T-helper 1 cell treated with Interleukin-12 subunit alpha and Interleukin-12 subunit beta and Interleukin-4 antibody, amounts not matched to agents 30 μg/mL and 1 μg/mL, for 36 hours (primary cell): ENCODE data around the gene AMBRA1.

Experiments
- H3K27ac Mint-ChIP-seq: one replicate; pipeline ENCODE4 v1.8.0; 2021; ENCODE audit warnings: mild to moderate bottlenecking, mixed read lengths
- H3K27me3 Mint-ChIP-seq: one replicate; pipeline ENCODE4 v1.8.0; 2021; ENCODE audit warnings: low read depth, mixed read lengths
- H3K36me3 Mint-ChIP-seq: one replicate; pipeline ENCODE4 v1.8.0; 2021; ENCODE audit warnings: low read depth, mixed read lengths
- H3K4me1 Mint-ChIP-seq: one replicate; pipeline ENCODE4 v1.8.0; 2021; ENCODE audit warnings: low read depth, mixed read lengths
- H3K4me3 Mint-ChIP-seq: one replicate; pipeline ENCODE4 v1.8.0; 2021; ENCODE audit warnings: mild to moderate bottlenecking, moderate library complexity, mixed read lengths
- H3K9me3 Mint-ChIP-seq: one replicate; pipeline ENCODE4 v1.8.0; 2021; ENCODE audit warnings: mixed read lengths

The AMBRA1 gene

GRCh38 chr11:46357483-46357936, 236.3 kb downstream of the AMBRA1 start:
- H3K27ac Mint-ChIP-seq = no peak overlapping the region
- no peaks in the 10 kb centered on the region for H3K27me3 Mint-ChIP-seq
- peaks cover 45% of the 10 kb centered on the region for H3K4me1 Mint-ChIP-seq
- H3K36me3 Mint-ChIP-seq = peaks cover 10% of the 10 kb centered on the region
- H3K4me3 Mint-ChIP-seq = no peak overlapping the region
- H3K9me3 Mint-ChIP-seq = no peaks in the 10 kb centered on the region

GRCh38 chr11:46356924-46357482, 236.8 kb downstream of the AMBRA1 start:
- H3K27me3 Mint-ChIP-seq = no peaks in the 10 kb centered on the region
- no peak overlapping the region for H3K4me3 Mint-ChIP-seq
- H3K27ac Mint-ChIP-seq = no peak overlapping the region
- H3K4me1 Mint-ChIP-seq = peaks cover 44% of the 10 kb centered on the region
- no peaks in the 10 kb centered on the region for H3K9me3 Mint-ChIP-seq
- peaks cover 10% of the 10 kb centered on the region for H3K36me3 Mint-ChIP-seq

- Mint-ChIP-seq H3K9me3 (no peaks in the 10 kb centered on the region), H3K27me3 (no peaks in the 10 kb centered on the region), H3K27ac (no peak overlapping the region), H3K4me3 (peak overlapping the region; percentile 81), H3K4me1 (peaks cover 61% of the 10 kb centered on the region), H3K36me3 (peaks cover 19% of the 10 kb centered on the region)
Measured at GRCh38 chr11:46353698-46354097, 240.1 kb downstream of the AMBRA1 start.

- Mint-ChIP-seq H3K4me1 (peaks cover 60% of the 10 kb centered on the region), H3K9me3 (no peaks in the 10 kb centered on the region), H3K4me3 (peak overlapping the region; percentile 81), H3K27me3 (no peaks in the 10 kb centered on the region), H3K36me3 (peaks cover 19% of the 10 kb centered on the region), H3K27ac (peak overlapping the region; percentile 68)
Measured at GRCh38 chr11:46352063-46352841, 241.6 kb downstream of the AMBRA1 start.

- H3K27me3 Mint-ChIP-seq = no peaks in the 10 kb centered on the region
- H3K9me3 Mint-ChIP-seq = no peaks in the 10 kb centered on the region
- peak overlapping the region; percentile 81 for H3K4me3 Mint-ChIP-seq
- H3K36me3 Mint-ChIP-seq = peaks cover 19% of the 10 kb centered on the region
- peaks cover 59% of the 10 kb centered on the region for H3K4me1 Mint-ChIP-seq
- no peak overlapping the region for H3K27ac Mint-ChIP-seq
Measured at GRCh38 chr11:46351606-46352005, 242.2 kb downstream of the AMBRA1 start.

- Mint-ChIP-seq H3K9me3 (no peaks in the 10 kb centered on the region), H3K4me1 (peaks cover 60% of the 10 kb centered on the region), H3K27me3 (no peaks in the 10 kb centered on the region), H3K27ac (no peak overlapping the region), H3K4me3 (peak overlapping the region; percentile 59), H3K36me3 (peaks cover 18% of the 10 kb centered on the region)
Measured at GRCh38 chr11:46351148-46351547, 242.7 kb downstream of the AMBRA1 start.

- Mint-ChIP-seq H3K36me3 (peaks cover 18% of the 10 kb centered on the region), H3K27me3 (no peaks in the 10 kb centered on the region), H3K4me1 (peaks cover 64% of the 10 kb centered on the region), H3K9me3 (no peaks in the 10 kb centered on the region), H3K4me3 (peak overlapping the region; percentile 17), H3K27ac (no peak overlapping the region)
Measured at GRCh38 chr11:46350695-46351094, 243.1 kb downstream of the AMBRA1 start.

GRCh38 chr11:46348566-46349401, 245.0 kb downstream of the AMBRA1 start:
- Mint-ChIP-seq H3K36me3 (peaks cover 18% of the 10 kb centered on the region), H3K27ac (peak overlapping the region; percentile 91), H3K27me3 (no peaks in the 10 kb centered on the region), H3K4me3 (peak overlapping the region; percentile 95), H3K9me3 (no peaks in the 10 kb centered on the region), H3K4me1 (peaks cover 69% of the 10 kb centered on the region)

GRCh38 chr11:46347637-46348311, 246.0 kb downstream of the AMBRA1 start:
- Mint-ChIP-seq H3K4me3 (peak overlapping the region; percentile 95), H3K27ac (peak overlapping the region; percentile 91), H3K4me1 (peaks cover 61% of the 10 kb centered on the region), H3K9me3 (no peaks in the 10 kb centered on the region), H3K27me3 (no peaks in the 10 kb centered on the region), H3K36me3 (peaks cover 15% of the 10 kb centered on the region)

GRCh38 chr11:46346886-46347636, 246.8 kb downstream of the AMBRA1 start, which contains the start of gene DGKZ:
DGKZ (plus strand) TSS chr11:46347463; CDS start chr11:46347660, 197 bp downstream.
- Mint-ChIP-seq H3K4me1 (peaks cover 63% of the 10 kb centered on the region), H3K27me3 (no peaks in the 10 kb centered on the region), H3K9me3 (no peaks in the 10 kb centered on the region), H3K27ac (peak within 1 kb of the TSS; percentile 91), H3K4me3 (peak within 1 kb of the TSS; percentile 95), H3K36me3 (peaks cover 13% of the 10 kb centered on the region)
